Measurements from ENCODE around the gene NOL3.
A peak's percentile ranks its signal among the peaks of the same experiment; 100 is the strongest.

DNA sequence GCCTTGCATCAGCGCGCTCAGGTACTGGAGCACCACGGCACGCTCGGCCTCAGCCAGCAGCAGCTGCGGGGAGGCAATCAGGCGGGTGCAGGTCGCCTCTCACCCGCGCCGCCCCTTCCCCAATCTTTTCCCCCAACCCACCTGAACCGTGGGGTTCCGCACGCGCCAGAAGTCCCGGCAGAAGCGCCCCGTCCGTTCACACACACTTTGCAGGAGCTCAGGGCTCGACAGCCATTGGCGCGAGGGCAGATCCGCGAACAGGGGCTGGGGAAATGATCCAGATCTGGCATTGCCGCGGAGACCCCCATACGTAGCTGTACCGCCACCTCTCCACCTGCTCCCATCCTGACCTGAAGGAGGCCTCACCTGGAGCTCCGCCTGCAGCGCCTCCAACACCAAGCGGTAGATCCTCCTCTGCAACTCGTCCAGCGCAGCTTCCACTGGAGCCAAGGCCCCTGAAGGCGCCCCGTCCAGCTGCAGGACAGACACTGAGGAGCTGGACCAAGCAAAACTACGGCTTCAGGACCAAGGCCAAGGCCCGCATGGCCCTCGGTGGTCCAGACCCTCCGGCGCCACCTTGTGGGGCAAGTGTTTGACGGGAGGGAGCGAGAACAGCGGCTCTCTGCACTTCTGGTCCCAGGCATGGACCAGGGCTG lies 14.8 kb downstream of the NOL3 start:
- TF ChIP-seq, protein P1, sequence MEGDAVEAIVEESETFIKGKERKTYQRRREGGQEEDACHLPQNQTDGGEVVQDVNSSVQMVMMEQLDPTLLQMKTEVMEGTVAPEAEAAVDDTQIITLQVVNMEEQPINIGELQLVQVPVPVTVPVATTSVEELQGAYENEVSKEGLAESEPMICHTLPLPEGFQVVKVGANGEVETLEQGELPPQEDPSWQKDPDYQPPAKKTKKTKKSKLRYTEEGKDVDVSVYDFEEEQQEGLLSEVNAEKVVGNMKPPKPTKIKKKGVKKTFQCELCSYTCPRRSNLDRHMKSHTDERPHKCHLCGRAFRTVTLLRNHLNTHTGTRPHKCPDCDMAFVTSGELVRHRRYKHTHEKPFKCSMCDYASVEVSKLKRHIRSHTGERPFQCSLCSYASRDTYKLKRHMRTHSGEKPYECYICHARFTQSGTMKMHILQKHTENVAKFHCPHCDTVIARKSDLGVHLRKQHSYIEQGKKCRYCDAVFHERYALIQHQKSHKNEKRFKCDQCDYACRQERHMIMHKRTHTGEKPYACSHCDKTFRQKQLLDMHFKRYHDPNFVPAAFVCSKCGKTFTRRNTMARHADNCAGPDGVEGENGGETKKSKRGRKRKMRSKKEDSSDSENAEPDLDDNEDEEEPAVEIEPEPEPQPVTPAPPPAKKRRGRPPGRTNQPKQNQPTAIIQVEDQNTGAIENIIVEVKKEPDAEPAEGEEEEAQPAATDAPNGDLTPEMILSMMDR (IDR thresholded peaks at IDR 0.05), result peak; percentile 77 to 81 (median 80)
- TF ChIP-seq POLR2A (IDR thresholded peaks at IDR 0.05), result no peak
